Mucosa of stomach (tissue), 1 donor: ENCODE results near the gene GPRIN2.

Experiments used
- H3K27me3 ChIP-seq: one replicate; pipeline ENCODE4 v1.7.0; 2013; ENCODE audit warnings: mild to moderate bottlenecking, low read length; ENCODE audit not compliant: control insufficient read depth, insufficient read depth
- H3K36me3 ChIP-seq: one replicate; pipeline ENCODE4 v1.7.0; 2013; ENCODE audit warnings: low read length; ENCODE audit not compliant: control insufficient read depth, insufficient read depth
- H3K4me1 ChIP-seq: one replicate; pipeline ENCODE4 v1.7.0; 2013; ENCODE audit warnings: mild to moderate bottlenecking, low read length; ENCODE audit not compliant: control insufficient read depth, insufficient read depth
- H3K4me3 ChIP-seq: one replicate; pipeline ENCODE4 v1.7.0; 2013; ENCODE audit warnings: low read length
- H3K9ac ChIP-seq: one replicate; pipeline ENCODE4 v1.7.0; 2013; ENCODE audit warnings: mild to moderate bottlenecking, low read length, moderate library complexity
- H3K9me3 ChIP-seq: one replicate; pipeline ENCODE4 v1.7.0; 2013; ENCODE audit warnings: mild to moderate bottlenecking, low read length, moderate library complexity; ENCODE audit not compliant: control insufficient read depth
- donor health status: Pancreatic carcinoma.

Gene GPRIN2

DNA sequence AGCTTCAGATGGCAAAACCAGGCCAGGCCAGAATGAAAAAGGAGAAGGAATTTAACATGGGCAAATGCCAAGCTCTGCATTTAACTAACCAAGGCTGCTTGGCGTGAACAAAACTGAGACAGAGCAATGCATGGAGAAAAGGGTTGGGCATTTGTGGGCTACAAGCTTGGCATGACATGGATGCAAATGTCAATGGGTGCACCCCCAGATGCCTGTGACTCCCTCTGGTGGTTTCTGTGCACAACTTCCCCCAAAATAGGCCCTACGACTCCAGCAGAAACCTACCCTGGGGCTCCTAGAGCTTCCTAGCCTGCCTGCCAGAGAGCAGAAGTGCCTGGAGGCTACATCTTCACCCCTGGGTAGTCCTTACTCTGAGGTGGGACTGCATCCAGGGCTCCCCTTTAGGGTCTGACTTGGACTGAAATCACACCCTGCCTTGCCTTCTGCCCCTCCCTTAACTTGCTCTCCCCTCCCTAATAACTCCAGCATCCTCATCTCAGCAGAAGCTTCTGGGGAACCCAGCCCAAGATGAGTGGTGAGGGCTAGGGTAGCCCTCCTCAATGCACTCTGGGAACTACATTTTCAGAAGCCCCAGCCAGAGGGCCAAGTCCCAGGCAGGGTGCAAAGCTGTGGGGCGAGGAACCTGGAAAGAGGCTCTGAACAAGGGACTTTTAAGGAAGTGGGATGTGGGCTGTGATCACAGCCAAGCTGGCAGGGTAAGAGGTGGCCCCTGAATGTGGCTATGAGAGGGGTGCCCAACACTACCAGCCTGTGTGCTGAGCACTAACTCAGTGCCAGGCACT, 11.3 kb downstream of the GPRIN2 start:
- H3K27me3 ChIP-seq, result peaks cover 5% of the 10 kb centered on the region
- no peak overlapping the region for H3K4me3 ChIP-seq
- no peak overlapping the region for H3K9ac ChIP-seq

GRCh38 chr10:46543466-46544377, 12.7 kb downstream of the GPRIN2 start:
- Histone ChIP-seq H3K4me3 (no peak overlapping the region), H3K4me1 (peaks cover 48% of the 10 kb centered on the region), H3K27me3 (peaks cover 5% of the 10 kb centered on the region), H3K36me3 (no peaks in the 10 kb centered on the region), H3K9ac (no peak overlapping the region), H3K9me3 (no peaks in the 10 kb centered on the region)

More for the DNA sequence above, 11.3 kb downstream of the GPRIN2 start:
- Histone ChIP-seq H3K36me3 (no peaks in the 10 kb centered on the region), H3K4me1 (peaks cover 40% of the 10 kb centered on the region), H3K9me3 (no peaks in the 10 kb centered on the region)

- Histone ChIP-seq H3K9me3 (no peaks in the 10 kb centered on the region), H3K36me3 (no peaks in the 10 kb centered on the region), H3K4me3 (no peak overlapping the region), H3K4me1 (peaks cover 46% of the 10 kb centered on the region), H3K27me3 (peaks cover 5% of the 10 kb centered on the region), H3K9ac (no peak overlapping the region)
Observed at GRCh38 chr10:46542567-46543465, 13.6 kb downstream of the GPRIN2 start.

- no peak overlapping the region for H3K4me3 ChIP-seq
- H3K4me1 ChIP-seq, result peaks cover 37% of the 10 kb centered on the region
- H3K36me3 ChIP-seq, result no peaks in the 10 kb centered on the region
- H3K9me3 ChIP-seq, result no peaks in the 10 kb centered on the region
- H3K27me3 ChIP-seq, result peaks cover 5% of the 10 kb centered on the region
- H3K9ac ChIP-seq, result no peak overlapping the region
Observed at GRCh38 chr10:46541735-46542566, 14.5 kb downstream of the GPRIN2 start.

- H3K27me3 ChIP-seq, result peaks cover 7% of the 10 kb centered on the region
- no peaks in the 10 kb centered on the region for H3K36me3 ChIP-seq
- no peaks in the 10 kb centered on the region for H3K9me3 ChIP-seq
- no peak overlapping the region for H3K4me3 ChIP-seq
- no peak overlapping the region for H3K9ac ChIP-seq
- H3K4me1 ChIP-seq, result peaks cover 37% of the 10 kb centered on the region
Observed at GRCh38 chr10:46541017-46541661, 15.3 kb downstream of the GPRIN2 start.

GRCh38 chr10:46540412-46541016, 15.9 kb downstream of the GPRIN2 start:
- no peak overlapping the region for H3K4me3 ChIP-seq
- H3K9ac ChIP-seq, result peak overlapping the region; percentile 28
- H3K4me1 ChIP-seq, result peaks cover 37% of the 10 kb centered on the region
- H3K27me3 ChIP-seq, result peaks cover 7% of the 10 kb centered on the region
- no peaks in the 10 kb centered on the region for H3K36me3 ChIP-seq
- H3K9me3 ChIP-seq, result no peaks in the 10 kb centered on the region

DNA sequence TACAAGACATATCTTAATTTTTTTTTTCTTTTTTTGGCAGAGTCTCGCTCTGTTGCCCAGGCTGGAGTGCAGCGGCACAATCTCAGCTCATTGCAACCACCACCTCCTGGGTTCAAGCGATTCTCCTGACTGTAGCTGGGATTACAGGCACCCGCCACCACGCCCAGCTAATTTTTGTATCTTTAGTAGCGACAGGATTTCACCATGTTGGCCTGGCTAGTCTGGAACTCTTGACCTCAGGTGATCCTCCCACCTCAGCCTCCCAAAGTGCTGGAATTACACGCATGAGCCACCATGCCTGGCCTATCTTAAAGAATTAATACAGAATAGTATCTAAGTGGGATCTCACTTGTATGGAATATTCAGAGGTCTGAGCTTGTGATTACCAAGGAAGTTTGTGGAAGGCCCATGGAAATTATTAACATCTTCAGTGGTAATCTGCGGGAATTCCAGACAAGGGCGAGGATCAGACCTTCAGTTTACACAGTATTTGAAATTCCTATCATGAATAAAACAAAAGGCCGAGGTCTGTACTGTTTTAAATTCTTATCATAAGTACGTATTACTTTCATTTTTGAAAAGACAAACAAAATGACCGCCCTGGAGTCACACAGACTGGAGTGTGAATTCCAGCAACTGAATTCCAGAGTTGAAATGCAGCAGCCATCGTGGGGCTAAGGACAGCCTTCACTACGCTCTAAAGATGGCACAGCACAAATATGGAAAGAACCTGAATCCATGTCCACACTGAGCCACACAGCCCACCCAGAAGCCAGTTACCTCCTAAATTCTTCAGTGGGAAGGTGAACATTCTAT, 16.7 kb downstream of the GPRIN2 start:
- Histone ChIP-seq H3K27me3 (peaks cover 7% of the 10 kb centered on the region), H3K9me3 (no peaks in the 10 kb centered on the region), H3K4me1 (peaks cover 30% of the 10 kb centered on the region), H3K36me3 (no peaks in the 10 kb centered on the region), H3K4me3 (no peak overlapping the region), H3K9ac (peak overlapping the region; percentile 28)

GRCh38 chr10:46538717-46539426, 17.6 kb downstream of the GPRIN2 start:
- Histone ChIP-seq H3K27me3 (peaks cover 7% of the 10 kb centered on the region), H3K4me1 (peaks cover 21% of the 10 kb centered on the region), H3K9ac (no peak overlapping the region)

GRCh38 chr10:46538155-46538554, 18.3 kb downstream of the GPRIN2 start:
- Histone ChIP-seq H3K27me3 (peaks cover 7% of the 10 kb centered on the region), H3K9me3 (no peaks in the 10 kb centered on the region), H3K4me1 (peaks cover 17% of the 10 kb centered on the region), H3K9ac (no peak overlapping the region), H3K4me3 (no peak overlapping the region), H3K36me3 (no peaks in the 10 kb centered on the region)

More at GRCh38 chr10:46538717-46539426, 17.6 kb downstream of the GPRIN2 start:
- H3K36me3 ChIP-seq, result no peaks in the 10 kb centered on the region
- H3K4me3 ChIP-seq, result no peak overlapping the region
- no peaks in the 10 kb centered on the region for H3K9me3 ChIP-seq
